HCT116 (cell line): ENCODE data around the gene MICU2. TPM values are rescaled to one million over a fixed set of nuclear protein-coding genes. Genes with fewer than 3 reads are reported as not detected.

Experiments
- ATAC-seq: fragments of 200-7000 bp; cut with Tn5 transposase; 2 replicates; pipeline ENCODE4 v1.9.1; 2020; ENCODE audit warnings: mild to moderate bottlenecking, moderate library complexity
- BruUV-seq: library from RNA; stranded (reverse); fragments of 400-500 nt; replicated peaks from 2 replicates; lab custom pipeline; 2021; lab: Mats Ljungman, UMichigan
- CTCF ChIA-PET: fragments of 300-600 bp; sonication (Branson Sonifier 250); formaldehyde crosslinking; loops from one replicate; lab custom pipeline; 2021; ENCODE audit warnings: antibody characterized with exemption; lab: Charles Lee
- POLR2A ChIA-PET: fragments of 300-600, 350-600 bp; sonication (Branson Sonifier 250); formaldehyde crosslinking; loops from one replicate; lab custom pipeline; 2021; ENCODE audit warnings: antibody characterized with exemption; lab: Charles Lee
- RAD21 ChIA-PET, 2 experiments: fragments of 300-600 bp; sonication (Branson Sonifier 250); formaldehyde crosslinking; loops; one replicate each; lab custom pipeline; 2023; ENCODE audit warnings: low total read pairs in 2 of 2; ENCODE audit not compliant: uncharacterized antibody in 2 of 2, unreplicated experiment in 2 of 2, low non-redundant PET in 1 of 2; lab: Charles Lee
- DNase-seq: peaks from one replicate; pipeline ENCODE4 v3.0.0-alpha.2; 2010; ENCODE audit warnings: low read depth, low spot score
- H2AFZ ChIP-seq: fragments of 200-600 bp; shearing (Covaris generic), sonication (generic); 2 replicates; pipeline ENCODE4 v1.6.1; 2017; ENCODE audit warnings: low read depth, mixed run types, mixed read lengths, antibody characterized with exemption, low read length; ENCODE audit not compliant: poor library complexity, severe bottlenecking
- H3K27ac ChIP-seq: 2 replicates; pipeline ENCODE4 v1.5.1; 2012; ENCODE audit warnings: low read depth, low read length
- H3K27me3 ChIP-seq: fragments of 200-600 bp; sonication (generic); 2 replicates; pipeline ENCODE4 v1.6.1; 2016; ENCODE audit warnings: mixed run types, low read length, mixed read lengths; ENCODE audit not compliant: insufficient read depth
- H3K36me3 ChIP-seq, 2 experiments: fragments of 200-500 bp in 1 of 2; fragments of 200-600 bp in 1 of 2; sonication (Bioruptor generic) in 1 of 2; sonication (generic) in 1 of 2; 2 replicates each; pipeline versions ENCODE4 v1.5.1 to v1.6.1; 2014 to 2016; ENCODE audit warnings: low read length in 2 of 2, inconsistent platforms in 1 of 2, mixed read lengths in 1 of 2, mixed run types in 1 of 2; ENCODE audit not compliant: insufficient read depth in 2 of 2, control insufficient read depth in 1 of 2
- H3K4me1 ChIP-seq, 2 experiments: fragments of 200-600 bp in 1 of 2; sonication (generic) in 1 of 2; 2 replicates each; pipeline versions ENCODE4 v1.5.1 to v1.6.1; 2012 to 2017; ENCODE audit warnings: low read length in 2 of 2, inconsistent platforms in 1 of 2, mild to moderate bottlenecking in 1 of 2, mixed read lengths in 1 of 2, mixed run types in 1 of 2, moderate library complexity in 1 of 2; ENCODE audit not compliant: insufficient read depth in 2 of 2, control insufficient read depth in 1 of 2
- H3K4me2 ChIP-seq: fragments of 200-600 bp; sonication (generic); 2 replicates; pipeline ENCODE4 v1.6.1; 2017; ENCODE audit warnings: mixed run types, low read length, mixed read lengths
- H3K4me3 ChIP-seq, 2 experiments: fragments of 200-600 bp in 1 of 2; sonication (generic) in 1 of 2; replicated peaks in 1 of 2; 2 replicates each; pipeline ENCODE4 v1.5.1; 2011 to 2016; ENCODE audit warnings: low read length in 2 of 2, control low read depth in 1 of 2, low read depth in 1 of 2, mild to moderate bottlenecking in 1 of 2, mixed read lengths in 1 of 2, mixed run types in 1 of 2
- H3K79me2 ChIP-seq: fragments of 200-600 bp; sonication (generic); 2 replicates; pipeline ENCODE4 v1.6.1; 2017; ENCODE audit warnings: mild to moderate bottlenecking, mixed run types, low read length, moderate library complexity, mixed read lengths; ENCODE audit not compliant: insufficient read depth
- H3K9ac ChIP-seq: fragments of 200-600 bp; sonication (generic); 2 replicates; pipeline ENCODE4 v1.6.1; 2016; ENCODE audit warnings: low read length, mixed read lengths
- H3K9me2 ChIP-seq: fragments of 200-600 bp; sonication (generic), shearing (Covaris generic); 2 replicates; pipeline ENCODE4 v1.6.1; 2017; ENCODE audit warnings: mixed run types, mild to moderate bottlenecking, moderate library complexity; ENCODE audit not compliant: insufficient read depth
- H3K9me3 ChIP-seq, 2 experiments: fragments of 200-500 bp in 1 of 2; fragments of 200-600 bp in 1 of 2; sonication (Bioruptor generic) in 1 of 2; sonication (generic) in 1 of 2; 2 replicates each; pipeline ENCODE4 v1.6.1; 2014 to 2017; ENCODE audit warnings: low read length in 2 of 2, mixed read lengths in 2 of 2, inconsistent platforms in 1 of 2, low read depth in 1 of 2, mild to moderate bottlenecking in 1 of 2, mixed run types in 1 of 2, moderate library complexity in 1 of 2; ENCODE audit not compliant: control insufficient read depth in 1 of 2, insufficient read depth in 1 of 2
- H4K20me1 ChIP-seq: fragments of 200-600 bp; sonication (generic), shearing (Covaris generic); 2 replicates; pipeline ENCODE4 v1.6.1; 2017; ENCODE audit warnings: mixed run types, mild to moderate bottlenecking, moderate library complexity; ENCODE audit not compliant: insufficient read depth
- ATF3 ChIP-seq: IDR thresholded peaks from 2 replicates; pipeline ENCODE4 v1.6.1; 2012
- CBX3 ChIP-seq: IDR thresholded peaks from 2 replicates; pipeline ENCODE4 v1.6.1; 2012; ENCODE audit warnings: low read depth
- CEBPB ChIP-seq: IDR thresholded peaks from 2 replicates; pipeline ENCODE4 v1.6.1; 2012; ENCODE audit warnings: low read depth
- EGR1 ChIP-seq: IDR thresholded peaks from 2 replicates; pipeline ENCODE4 v1.6.1; 2012; ENCODE audit warnings: low read depth
- ELF1 ChIP-seq: IDR thresholded peaks from 2 replicates; pipeline ENCODE4 v1.6.1; 2012; ENCODE audit warnings: low read depth, borderline replicate concordance
- EZH2 ChIP-seq: fragments of 200-600 bp; sonication (generic); IDR thresholded peaks from 2 replicates; pipeline ENCODE4 v1.6.1; 2017; ENCODE audit warnings: antibody characterized with exemption, mixed run types
- JUND ChIP-seq: IDR thresholded peaks from 2 replicates; pipeline ENCODE4 v1.6.1; 2012
- POLR2A ChIP-seq: IDR thresholded peaks from 2 replicates; pipeline ENCODE4 v1.7.0; 2011; ENCODE audit warnings: borderline replicate concordance; ENCODE audit not compliant: insufficient read depth, insufficient read length; ENCODE audit errors: extremely low read depth
- RAD21 ChIP-seq: IDR thresholded peaks from 2 replicates; pipeline ENCODE4 v1.6.1; 2012; ENCODE audit warnings: low read depth, mild to moderate bottlenecking
- REST ChIP-seq: IDR thresholded peaks from 2 replicates; pipeline ENCODE4 v1.6.1; 2012; ENCODE audit warnings: low read depth
- SIN3A ChIP-seq: IDR thresholded peaks from 2 replicates; pipeline ENCODE4 v1.6.1; 2012; ENCODE audit warnings: low read depth
- SP1 ChIP-seq: IDR thresholded peaks from 2 replicates; pipeline ENCODE4 v1.6.1; 2012; ENCODE audit warnings: low read depth
- SRF ChIP-seq: IDR thresholded peaks from 2 replicates; pipeline ENCODE4 v1.6.1; 2012; ENCODE audit warnings: low read depth
- TCF7L2 ChIP-seq: IDR thresholded peaks from 2 replicates; pipeline ENCODE4 v1.7.0; 2011; ENCODE audit warnings: borderline replicate concordance, inconsistent platforms; ENCODE audit not compliant: insufficient read depth, insufficient read length; ENCODE audit errors: extremely low read depth
- YY1 ChIP-seq: IDR thresholded peaks from 2 replicates; pipeline ENCODE4 v1.6.1; 2011; ENCODE audit warnings: low read length, low read depth, moderate library complexity, mild to moderate bottlenecking; ENCODE audit not compliant: insufficient replicate concordance; ENCODE audit errors: extremely low read depth
- ZBTB33 ChIP-seq: IDR thresholded peaks from 2 replicates; pipeline ENCODE4 v1.6.1; 2011; ENCODE audit warnings: mild to moderate bottlenecking, low read length, moderate library complexity; ENCODE audit not compliant: insufficient replicate concordance; ENCODE audit errors: extremely low read depth
- ZFX ChIP-seq: fragments of 450-650 bp; IDR thresholded peaks from 2 replicates; pipeline ENCODE4 v1.6.1; 2017
- intact Hi-C: fragments of 100-400 bp; cut with micrococcal nuclease; formaldehyde crosslinking; loops from 2 replicates; pipeline ENCODE4 v1.10.0; 2022
- total RNA-seq: library from RNA; stranded (reverse); gene quantifications from one replicate; pipeline ENCODE4 v1.2.1, GENCODE V29; 2021; ENCODE audit not compliant: unreplicated experiment

Gene MICU2
- total RNA-seq, 1 experiment from 2014 or later = 41.0 TPM

GRCh38 chr13:21594715-21595545, 9.0 kb downstream of the MICU2 start:
- H3K4me3 ChIP-seq = no peak overlapping the region
- BruUV-seq = no TSS peak
- POLR2A ChIA-PET = no interaction called here
- TF ChIP-seq SP1 (no peak), YY1 (no peak), EGR1 (no peak), ZBTB33 (no peak), CBX3 (no peak), SRF (no peak), ATF3 (no peak), CEBPB (no peak), SIN3A (no peak), ELF1 (no peak), REST (no peak), POLR2A (no peak), TCF7L2 (no peak), JUND (no peak), RAD21 (no peak), EZH2 (no peak), ZFX (no peak)
- TF ChIP-seq, all 23 proteins: peak for 0
- Histone ChIP-seq H3K27ac (no peak overlapping the region), H3K79me2 (peaks cover 74% of the 10 kb centered on the region), H3K9ac (no peak overlapping the region), H3K4me2 (no peak overlapping the region), H2AFZ (no peak overlapping the region), H3K4me1 (no peaks in the 10 kb centered on the region), H3K27me3 (no peaks in the 10 kb centered on the region), H4K20me1 (no peaks in the 10 kb centered on the region; the same call in 1 of the 2 replicates), H3K9me3 (no peaks in the 10 kb centered on the region), H3K36me3 (no peaks in the 10 kb centered on the region; a peak in 1 of 4 replicates), H3K9me2 (no peaks in the 10 kb centered on the region)
- CTCF ChIA-PET = no interaction called here
- DNase-seq (no peak), ATAC-seq (no peak)
- intact Hi-C loops = no loop called here
- RAD21 ChIA-PET = no interaction called here
